NCI-H1105 (cell line): Measurements from ENCODE around the gene PRIMA1.
A peak's percentile ranks its signal among the peaks of the same experiment; 100 is the strongest.

ENCODE experiments used
- DNase-seq: peaks from one replicate; lab custom pipeline; 2025; lab: John Stamatoyannopoulos, UW

Gene PRIMA1

GRCh38 chr14:93794756-93795155 lies 6.5 kb upstream of the PRIMA1 start:
- no peak for DNase-seq

DNA sequence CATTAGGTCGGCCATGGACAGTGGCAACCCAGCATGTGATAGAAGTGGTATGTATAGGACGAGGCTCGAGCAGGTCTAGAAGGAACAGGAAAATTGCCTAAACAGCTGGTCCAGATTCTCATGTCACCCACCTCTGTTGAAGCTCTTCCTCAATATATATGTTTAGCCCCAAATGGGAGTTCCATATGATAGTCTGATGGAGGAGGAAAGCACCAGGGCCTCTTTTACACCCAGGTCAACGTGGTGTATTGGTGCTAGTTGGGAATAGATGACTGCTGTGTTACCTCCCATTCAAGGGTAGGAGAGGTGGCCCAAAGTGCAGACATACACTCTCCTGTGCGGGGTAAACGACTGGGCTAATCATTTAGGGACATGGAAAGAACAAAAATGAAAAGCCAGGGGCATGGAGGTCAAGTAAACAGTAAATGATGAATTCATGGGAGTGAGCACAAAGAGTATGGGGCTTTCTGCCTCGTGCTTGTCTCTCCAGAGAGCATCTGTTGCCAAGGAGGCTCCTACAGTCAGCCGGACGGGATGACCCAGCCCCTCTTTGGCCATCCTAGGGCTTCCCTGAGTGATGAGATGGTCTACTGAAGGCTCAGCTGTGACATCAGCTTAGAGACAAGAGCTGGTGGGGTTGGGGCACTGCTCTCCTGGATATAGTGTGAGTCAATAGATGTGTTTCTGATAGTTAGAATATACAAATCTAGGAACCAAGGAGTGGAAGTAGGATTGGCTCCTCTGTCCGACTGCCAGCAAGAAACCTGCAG lies 5.5 kb upstream of the PRIMA1 start:
- DNase-seq = no peak

- DNase-seq = no peak
Measured at GRCh38 chr14:93792391-93792790, 4.1 kb upstream of the PRIMA1 start.

- no peak for DNase-seq
Measured at GRCh38 chr14:93790966-93791365, 2.7 kb upstream of the PRIMA1 start.

GRCh38 chr14:93789228-93790130 lies 1.2 kb upstream of the PRIMA1 start:
- DNase-seq = no peak

GRCh38 chr14:93788543-93789227 lies 400 bp upstream of the PRIMA1 start:
- peak; percentile 63 for DNase-seq

DNA sequence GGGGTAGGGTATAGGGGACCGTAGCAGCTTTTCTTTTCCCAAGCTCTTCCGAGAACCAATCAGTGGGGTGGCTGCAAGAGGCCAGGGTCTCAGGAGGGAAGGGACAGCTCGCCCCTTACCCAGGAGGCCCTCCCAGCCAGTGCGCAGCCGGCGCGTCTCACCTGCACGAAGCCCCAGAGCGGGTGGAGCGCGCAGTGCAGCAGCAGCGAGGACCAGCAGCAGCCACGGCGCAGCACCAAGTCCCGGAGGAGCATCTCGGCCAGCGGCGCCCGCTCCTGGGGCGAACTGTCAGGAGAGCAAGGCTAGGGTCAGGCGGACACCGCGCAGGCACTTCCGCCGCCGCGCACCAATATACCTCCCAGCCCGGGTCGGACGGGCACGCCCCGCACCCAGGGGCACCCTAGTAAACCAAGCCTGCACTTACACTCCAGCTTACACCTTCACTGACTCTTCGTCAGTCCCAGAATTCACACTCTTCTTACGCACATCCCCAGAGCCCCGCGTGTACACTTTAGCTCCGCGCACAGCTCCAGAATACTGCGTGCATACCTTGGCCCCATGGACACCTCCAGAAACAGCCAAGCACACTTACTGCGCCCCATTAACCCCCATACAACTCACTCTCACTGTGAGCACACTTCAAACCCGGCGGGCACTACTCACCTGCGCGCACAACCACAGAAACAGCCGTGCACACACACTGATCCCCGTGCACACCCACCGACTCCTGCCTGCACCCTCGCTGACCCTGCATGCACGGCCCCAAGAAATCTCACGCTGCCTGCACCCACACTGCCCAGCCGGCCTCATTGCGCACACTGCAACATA lies 606 bp downstream of the PRIMA1 start:
- no peak for DNase-seq

DNA sequence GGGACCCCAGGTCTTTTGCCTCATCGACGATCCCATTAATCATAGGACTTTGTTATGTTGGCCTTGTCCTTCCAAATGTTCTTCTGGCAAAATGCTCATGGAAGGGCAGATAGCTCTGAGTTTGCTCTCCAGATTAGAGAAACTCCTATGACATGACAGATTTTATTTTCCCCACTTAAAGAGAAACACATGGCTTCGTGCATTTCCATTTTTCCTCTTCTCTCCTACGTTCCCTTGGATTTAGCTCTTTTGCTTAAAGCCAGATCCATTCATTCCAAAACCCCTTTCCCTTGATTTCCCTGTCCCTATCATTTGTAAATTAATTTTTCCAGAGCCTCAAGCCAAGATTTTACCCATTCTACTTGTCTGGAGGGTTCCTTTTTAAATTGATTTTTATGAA lies 2.9 kb downstream of the PRIMA1 start:
- no peak for DNase-seq

GRCh38 chr14:93784878-93785277 lies 3.4 kb downstream of the PRIMA1 start:
- DNase-seq = no peak

- DNase-seq = no peak
Measured at GRCh38 chr14:93780813-93781400, 7.4 kb downstream of the PRIMA1 start.

- no peak for DNase-seq
Measured at GRCh38 chr14:93778856-93779629, 9.2 kb downstream of the PRIMA1 start.

GRCh38 chr14:93778453-93778852 lies 9.8 kb downstream of the PRIMA1 start:
- DNase-seq = no peak

- DNase-seq = no peak
Measured at GRCh38 chr14:93775744-93776143, 12.5 kb downstream of the PRIMA1 start.

DNA sequence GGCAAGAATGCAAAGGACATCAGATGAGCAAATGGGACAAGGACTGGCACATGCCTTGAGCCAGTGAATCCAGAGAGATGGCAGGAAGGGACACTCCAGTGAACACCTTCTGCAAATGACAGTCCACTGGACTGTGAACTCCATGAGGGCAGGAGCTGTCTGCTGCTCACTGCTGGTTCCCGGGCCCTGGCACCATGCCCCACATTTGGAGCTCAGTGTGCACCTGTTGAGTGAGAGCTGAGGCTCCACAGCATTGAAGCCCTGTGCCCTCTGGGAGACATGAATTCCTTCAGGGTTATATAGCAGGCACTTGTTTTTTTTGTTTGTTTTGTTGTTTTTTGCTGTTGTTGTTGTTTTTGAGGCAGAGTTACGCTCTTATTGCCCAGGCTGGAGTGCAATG lies 13.1 kb downstream of the PRIMA1 start:
- no peak for DNase-seq

DNA sequence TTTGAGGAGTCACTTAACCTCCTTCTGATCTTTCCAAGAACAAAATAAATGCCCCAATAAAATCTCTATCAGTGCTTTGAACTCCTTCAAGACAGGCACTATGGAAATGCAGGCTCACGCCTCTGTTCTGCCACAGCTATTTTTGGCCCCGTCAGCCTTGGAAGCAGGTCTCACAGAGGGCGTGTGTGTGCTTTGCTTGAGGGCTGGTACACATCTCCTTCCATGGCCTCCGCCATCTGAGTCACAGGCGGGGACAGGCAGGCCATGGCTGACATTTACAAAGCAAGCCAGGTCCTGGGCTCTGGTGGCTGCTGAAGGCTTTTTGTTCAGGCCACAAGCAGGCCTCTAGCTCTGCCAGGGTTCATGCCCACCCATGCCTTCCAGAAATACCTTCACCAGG lies 16.0 kb downstream of the PRIMA1 start:
- DNase-seq = no peak

GRCh38 chr14:93765970-93766369 lies 22.3 kb downstream of the PRIMA1 start:
- no peak for DNase-seq

DNA sequence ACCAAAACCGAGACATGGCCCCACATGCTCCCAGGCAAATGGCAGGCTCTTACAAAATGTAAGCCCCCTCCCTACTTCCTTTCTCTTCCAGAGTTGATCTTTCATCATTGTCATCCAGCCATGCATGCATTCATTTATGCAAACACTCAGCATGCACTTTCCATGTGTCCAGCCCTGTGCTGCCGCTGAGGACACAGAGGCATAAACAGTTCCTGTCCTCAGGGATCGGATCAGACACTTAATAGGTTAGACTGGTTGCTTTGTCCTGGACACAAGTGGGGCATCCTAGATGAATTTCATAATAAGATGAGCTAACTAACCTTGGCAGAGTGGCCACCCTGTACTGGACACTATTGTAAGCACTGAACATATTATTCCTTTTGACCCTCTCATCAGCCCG lies 23.1 kb downstream of the PRIMA1 start:
- DNase-seq = no peak

DNA sequence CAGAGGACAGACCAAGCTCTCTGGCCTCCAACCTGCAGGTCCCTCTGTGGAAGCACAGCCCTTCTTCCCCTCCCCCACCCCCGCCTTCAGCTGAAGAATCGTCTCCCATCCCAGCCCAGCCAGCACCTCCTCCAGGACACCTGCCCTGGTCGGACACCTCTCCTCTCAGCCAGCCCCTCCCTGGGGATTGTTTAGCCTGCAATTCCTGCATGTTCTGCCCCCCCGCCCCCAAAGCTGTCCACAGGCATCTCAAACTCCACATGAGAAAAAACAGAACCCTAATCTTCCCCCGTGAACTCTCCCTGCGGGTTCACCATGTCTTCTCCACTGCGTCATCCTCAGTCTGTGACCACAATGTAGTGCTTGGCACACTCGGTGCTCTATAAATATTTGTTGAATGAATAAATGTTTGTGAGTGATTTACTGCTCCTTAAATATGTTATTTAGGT lies 24.1 kb downstream of the PRIMA1 start:
- no peak for DNase-seq

DNA sequence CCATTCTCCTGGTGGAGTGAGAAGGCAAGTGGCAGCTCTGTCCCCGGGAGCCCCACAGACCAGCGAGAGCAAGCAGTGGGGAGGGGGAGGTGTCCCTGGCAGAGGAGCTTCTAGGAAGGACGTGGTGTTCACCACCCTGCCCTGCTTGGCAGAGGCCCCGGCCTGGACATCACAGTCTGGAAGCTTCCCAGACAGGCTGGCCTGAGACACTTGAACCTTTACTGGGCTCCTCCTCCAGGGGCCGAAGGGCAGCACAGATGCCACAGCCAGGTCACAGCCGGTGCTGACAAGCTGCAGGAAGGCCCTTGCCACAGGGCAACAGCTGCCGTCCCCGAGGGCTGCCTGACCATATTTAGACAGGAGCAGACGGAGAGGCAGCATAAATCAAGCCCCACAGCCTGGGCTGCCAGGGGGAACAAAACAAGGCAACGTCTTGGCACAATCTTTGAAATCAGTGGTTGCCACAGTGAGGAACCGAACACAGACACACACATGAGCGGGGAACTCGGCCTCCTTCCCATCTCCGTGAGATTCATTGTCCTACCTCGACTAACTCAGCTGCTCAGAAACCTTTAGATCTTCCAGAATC lies 28.5 kb downstream of the PRIMA1 start:
- no peak for DNase-seq

DNA sequence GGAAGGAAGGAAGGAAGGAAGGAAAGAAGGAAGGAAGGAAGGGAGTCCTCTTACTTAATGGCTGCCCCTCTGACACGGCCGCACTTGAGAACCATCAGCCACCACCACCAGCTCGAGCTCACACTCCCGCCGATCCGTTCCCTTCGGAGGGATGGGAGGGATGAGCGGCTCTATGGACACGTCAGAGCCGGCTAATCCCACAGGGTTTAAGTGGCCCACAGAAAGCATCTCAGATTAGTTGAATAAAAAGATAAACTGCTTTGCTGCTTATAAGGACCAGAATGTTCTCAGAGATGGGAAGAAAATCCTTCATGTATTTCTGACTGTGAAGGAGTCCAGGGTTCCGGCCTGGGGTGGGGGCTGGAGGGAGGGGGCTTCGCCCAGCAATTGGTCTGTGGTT lies 31.1 kb downstream of the PRIMA1 start:
- no peak for DNase-seq
